Activated T-helper 1 cell treated with anti-CD3 and anti-CD28 coated beads, Interleukin-12 subunit alpha, Interleukin-12 subunit beta, Interleukin-2, Interleukin-4 antibody, amounts not matched to agents 30 ng/mL and 10 ng/mL and 1 ng/mL, durations not matched to agents 14 hours and 24 hours and 36 hours (primary cell): Measurements from ENCODE around the gene SPATA21. TPM values are rescaled to one million over a fixed set of nuclear protein-coding genes. Genes with fewer than 3 reads are reported as not detected.
A peak's percentile ranks its signal among the peaks of the same experiment; 100 is the strongest.

ENCODE experiments used
- DNase-seq: peaks from one replicate; pipeline ENCODE4 v3.0.0; 2021; ENCODE audit warnings: low spot score
- H3K27ac Mint-ChIP-seq: one replicate; pipeline ENCODE4 v1.8.0; 2021; ENCODE audit warnings: mild to moderate bottlenecking, mixed read lengths
- H3K27me3 Mint-ChIP-seq: one replicate; pipeline ENCODE4 v1.8.0; 2022; ENCODE audit warnings: mild to moderate bottlenecking, moderate library complexity, mixed read lengths; ENCODE audit not compliant: insufficient read depth
- H3K36me3 Mint-ChIP-seq: one replicate; pipeline ENCODE4 v1.8.0; 2021; ENCODE audit warnings: low read depth, mixed read lengths
- H3K4me1 Mint-ChIP-seq: one replicate; pipeline ENCODE4 v1.8.0; 2021; ENCODE audit warnings: low read depth, mixed read lengths
- H3K4me3 Mint-ChIP-seq: one replicate; pipeline ENCODE4 v1.8.0; 2021; ENCODE audit warnings: mild to moderate bottlenecking, moderate library complexity, mixed read lengths
- H3K9me3 Mint-ChIP-seq: one replicate; pipeline ENCODE4 v1.8.0; 2021; ENCODE audit warnings: mixed read lengths
- intact Hi-C: fragments of 100-400 bp; cut with micrococcal nuclease; formaldehyde crosslinking; loops from one replicate; pipeline ENCODE4 v1.15.1; 2024
- total RNA-seq: library from RNA; stranded (reverse); gene quantifications from 2 replicates; pipeline ENCODE4 v1.2.3, GENCODE V29; 2022

SPATA21 gene
- total RNA-seq, 1 donor from 2014 or later: not detected

GRCh38 chr1:16430606-16431005, 6.6 kb downstream of the SPATA21 start:
- no peaks in the 10 kb centered on the region for H3K4me1 Mint-ChIP-seq

GRCh38 chr1:16425125-16426025, 11.8 kb downstream of the SPATA21 start:
- intact Hi-C loops: no loop called here

More at GRCh38 chr1:16430606-16431005, 6.6 kb downstream of the SPATA21 start:
- no peaks in the 10 kb centered on the region for H3K36me3 Mint-ChIP-seq
- no peak overlapping the region for H3K27ac Mint-ChIP-seq
- H3K27me3 Mint-ChIP-seq: peaks cover 11% of the 10 kb centered on the region
- no peaks in the 10 kb centered on the region for H3K9me3 Mint-ChIP-seq
- DNase-seq: no peak
- intact Hi-C loops: no loop called here
- no peak overlapping the region for H3K4me3 Mint-ChIP-seq

GRCh38 chr1:16422041-16422440, 15.2 kb downstream of the SPATA21 start:
- H3K4me1 Mint-ChIP-seq: peaks cover 26% of the 10 kb centered on the region
- H3K36me3 Mint-ChIP-seq: peaks cover 7% of the 10 kb centered on the region
- no peak overlapping the region for H3K27ac Mint-ChIP-seq
- peaks cover 3% of the 10 kb centered on the region for H3K9me3 Mint-ChIP-seq
- peaks cover 2% of the 10 kb centered on the region for H3K27me3 Mint-ChIP-seq
- intact Hi-C loops: no loop called here
- no peak for DNase-seq
- no peak overlapping the region for H3K4me3 Mint-ChIP-seq

More at GRCh38 chr1:16425125-16426025, 11.8 kb downstream of the SPATA21 start:
- peaks cover 11% of the 10 kb centered on the region for H3K4me1 Mint-ChIP-seq
- no peak overlapping the region for H3K27ac Mint-ChIP-seq
- H3K27me3 Mint-ChIP-seq: peaks cover 2% of the 10 kb centered on the region
- peaks cover 4% of the 10 kb centered on the region for H3K36me3 Mint-ChIP-seq
- H3K4me3 Mint-ChIP-seq: no peak overlapping the region
- no peaks in the 10 kb centered on the region for H3K9me3 Mint-ChIP-seq
- no peak for DNase-seq

- Mint-ChIP-seq H3K9me3 (peaks cover 3% of the 10 kb centered on the region), H3K27ac (peak overlapping the region; percentile 80)
- intact Hi-C loops: no loop called here
These were observed 16.0 kb downstream of the SPATA21 start for GRCh38 chr1:16421201-16421600.

GRCh38 chr1:16420424-16421118, 16.7 kb downstream of the SPATA21 start:
- Mint-ChIP-seq H3K4me1 (peaks cover 26% of the 10 kb centered on the region), H3K27ac (peak overlapping the region; percentile 80), H3K27me3 (peaks cover 4% of the 10 kb centered on the region), H3K9me3 (peaks cover 3% of the 10 kb centered on the region), H3K4me3 (peak overlapping the region; percentile 60), H3K36me3 (peaks cover 7% of the 10 kb centered on the region)
- intact Hi-C loops: loop anchor here (1.0 kb wide), 2 partner anchors 20 to 53 kb away; partner anchors contain the start of genes NECAP2 and SZRD1
- DNase-seq: peak; percentile 54

More at GRCh38 chr1:16421201-16421600, 16.0 kb downstream of the SPATA21 start:
- Mint-ChIP-seq H3K4me1 (peaks cover 26% of the 10 kb centered on the region), H3K4me3 (peak overlapping the region; percentile 60), H3K36me3 (peaks cover 7% of the 10 kb centered on the region), H3K27me3 (peaks cover 2% of the 10 kb centered on the region)
- DNase-seq: no peak

GRCh38 chr1:16418823-16419425, 18.3 kb downstream of the SPATA21 start:
- Mint-ChIP-seq H3K27ac (peak overlapping the region; percentile 81), H3K4me3 (peak overlapping the region; percentile 12)
- intact Hi-C loops: no loop called here

GRCh38 chr1:16413191-16413590, 24.0 kb downstream of the SPATA21 start:
- Mint-ChIP-seq H3K9me3 (no peaks in the 10 kb centered on the region), H3K4me1 (no peaks in the 10 kb centered on the region), H3K27ac (no peak overlapping the region), H3K4me3 (no peak overlapping the region), H3K27me3 (peaks cover 13% of the 10 kb centered on the region), H3K36me3 (no peaks in the 10 kb centered on the region)
- no peak for DNase-seq
- intact Hi-C loops: no loop called here

More at GRCh38 chr1:16418823-16419425, 18.3 kb downstream of the SPATA21 start:
- DNase-seq: no peak
- Mint-ChIP-seq H3K9me3 (peaks cover 3% of the 10 kb centered on the region), H3K27me3 (peaks cover 4% of the 10 kb centered on the region), H3K4me1 (peaks cover 26% of the 10 kb centered on the region), H3K36me3 (peaks cover 7% of the 10 kb centered on the region)

GRCh38 chr1:16410803-16411202, 26.4 kb downstream of the SPATA21 start:
- Mint-ChIP-seq H3K4me1 (no peaks in the 10 kb centered on the region), H3K9me3 (no peaks in the 10 kb centered on the region), H3K36me3 (no peaks in the 10 kb centered on the region), H3K4me3 (no peak overlapping the region), H3K27ac (no peak overlapping the region), H3K27me3 (peaks cover 11% of the 10 kb centered on the region)
- DNase-seq: no peak
- intact Hi-C loops: no loop called here

- Mint-ChIP-seq H3K27me3 (peaks cover 11% of the 10 kb centered on the region), H3K9me3 (no peaks in the 10 kb centered on the region), H3K36me3 (no peaks in the 10 kb centered on the region), H3K4me3 (no peak overlapping the region), H3K4me1 (no peaks in the 10 kb centered on the region), H3K27ac (no peak overlapping the region)
- intact Hi-C loops: no loop called here
- no peak for DNase-seq
These were observed 27.6 kb downstream of the SPATA21 start for GRCh38 chr1:16409536-16410152.

- DNase-seq: no peak
- Mint-ChIP-seq H3K27me3 (peaks cover 11% of the 10 kb centered on the region), H3K4me1 (no peaks in the 10 kb centered on the region), H3K4me3 (no peak overlapping the region), H3K9me3 (no peaks in the 10 kb centered on the region), H3K27ac (peak overlapping the region; percentile 11), H3K36me3 (no peaks in the 10 kb centered on the region)
- intact Hi-C loops: no loop called here
These were observed 30.4 kb downstream of the SPATA21 start for GRCh38 chr1:16406868-16407267.

- H3K36me3 Mint-ChIP-seq: peaks cover 4% of the 10 kb centered on the region
- H3K27ac Mint-ChIP-seq: no peak overlapping the region
- no peak overlapping the region for H3K4me3 Mint-ChIP-seq
- no peaks in the 10 kb centered on the region for H3K9me3 Mint-ChIP-seq
- no peak for DNase-seq
- H3K4me1 Mint-ChIP-seq: no peaks in the 10 kb centered on the region
- peaks cover 4% of the 10 kb centered on the region for H3K27me3 Mint-ChIP-seq
- intact Hi-C loops: no loop called here
These were observed 31.8 kb downstream of the SPATA21 start for GRCh38 chr1:16405441-16405840.

- Mint-ChIP-seq H3K36me3 (peaks cover 12% of the 10 kb centered on the region), H3K4me1 (no peaks in the 10 kb centered on the region), H3K27ac (no peak overlapping the region), H3K9me3 (no peaks in the 10 kb centered on the region), H3K27me3 (no peaks in the 10 kb centered on the region), H3K4me3 (no peak overlapping the region)
- intact Hi-C loops: no loop called here
- no peak for DNase-seq
These were observed 34.5 kb downstream of the SPATA21 start for GRCh38 chr1:16402742-16403141.
